Measurements from ENCODE around the gene FKBP6. TPM values are rescaled to one million over a fixed set of nuclear protein-coding genes. Genes with fewer than 3 reads are reported as not detected.

FKBP6 gene
- polyA plus RNA-seq, 4 donors: 0.06 TPM; not detected in 3

GRCh38 chr7:73343671-73344380, 15.9 kb downstream of the FKBP6 start:
- Histone ChIP-seq H3K27me3 (ENCODE audit: control insufficient read depth in 3 of 3, insufficient read depth in 3 of 3, low read length in 3 of 3) (no peaks in the 10 kb centered on the region), H3K9me3 (ENCODE audit: control insufficient read depth in 2 of 2, insufficient read depth in 1 of 2, low read depth in 1 of 2, low read length in 1 of 2) (no peaks in the 10 kb centered on the region), H3K36me3 (ENCODE audit: control insufficient read depth in 3 of 3, insufficient read depth in 2 of 3, low read depth in 1 of 3, low read length in 3 of 3) (no peaks in the 10 kb centered on the region), H3K4me3 (ENCODE audit: low read depth in 1 of 3, low read length in 3 of 3) (no peak overlapping the region), H3K4me1 (ENCODE audit: control insufficient read depth in 3 of 3, insufficient read depth in 2 of 3, low read depth in 1 of 3, low read length in 2 of 3) (peaks cover 0 to 20% (median 0%) of the 10 kb centered on the region in 3 donors), H3K27ac (ENCODE audit: low read depth in 1 of 3, low read length in 2 of 3) (no peak overlapping the region)
- no peak for FAIRE-seq
- WGBS, 3 donors: 25 to 66% (median 45%) methylated on average over 7 of the region's 7 CpGs
- peak in 1 of 2 donors; percentile 8 for DNase-seq

- DNase-seq (peak; percentile 15 to 32), FAIRE-seq (no peak)
- Histone ChIP-seq H3K4me1 (ENCODE audit: control insufficient read depth in 3 of 3, insufficient read depth in 2 of 3, low read depth in 1 of 3, low read length in 2 of 3) (peaks cover 0 to 20% (median 0%) of the 10 kb centered on the region in 3 donors), H3K9me3 (ENCODE audit: control insufficient read depth in 2 of 2, insufficient read depth in 1 of 2, low read depth in 1 of 2, low read length in 1 of 2) (no peaks in the 10 kb centered on the region), H3K4me3 (ENCODE audit: low read depth in 1 of 3, low read length in 3 of 3) (no peak overlapping the region), H3K27me3 (ENCODE audit: control insufficient read depth in 3 of 3, insufficient read depth in 3 of 3, low read length in 3 of 3) (no peaks in the 10 kb centered on the region), H3K36me3 (ENCODE audit: control insufficient read depth in 3 of 3, insufficient read depth in 2 of 3, low read depth in 1 of 3, low read length in 3 of 3) (no peaks in the 10 kb centered on the region), H3K27ac (ENCODE audit: low read depth in 1 of 3, low read length in 2 of 3) (no peak overlapping the region)
- 19 to 47% (median 30%) methylated on average over 4 of the region's 4 CpGs for WGBS, 3 donors
These were observed 17.6 kb downstream of the FKBP6 start for GRCh38 chr7:73345538-73345937.

GRCh38 chr7:73345951-73346350, 18.0 kb downstream of the FKBP6 start:
- no peak for DNase-seq
- H3K27ac ChIP-seq (ENCODE audit: low read depth in 1 of 3, low read length in 2 of 3): no peak overlapping the region
- peaks cover 0 to 20% (median 0%) of the 10 kb centered on the region in 3 donors for H3K4me1 ChIP-seq (ENCODE audit: control insufficient read depth in 3 of 3, insufficient read depth in 2 of 3, low read depth in 1 of 3, low read length in 2 of 3)
- no peak for FAIRE-seq
- no peaks in the 10 kb centered on the region for H3K9me3 ChIP-seq (ENCODE audit: control insufficient read depth in 2 of 2, insufficient read depth in 1 of 2, low read depth in 1 of 2, low read length in 1 of 2)
- 48 to 60% (median 57%) methylated on average over 8 of the region's 8 CpGs for WGBS, 3 donors
- H3K27me3 ChIP-seq (ENCODE audit: control insufficient read depth in 3 of 3, insufficient read depth in 3 of 3, low read length in 3 of 3): no peaks in the 10 kb centered on the region
- H3K4me3 ChIP-seq (ENCODE audit: low read depth in 1 of 3, low read length in 3 of 3): no peak overlapping the region
- no peaks in the 10 kb centered on the region for H3K36me3 ChIP-seq (ENCODE audit: control insufficient read depth in 3 of 3, insufficient read depth in 2 of 3, low read depth in 1 of 3, low read length in 3 of 3)

DNA sequence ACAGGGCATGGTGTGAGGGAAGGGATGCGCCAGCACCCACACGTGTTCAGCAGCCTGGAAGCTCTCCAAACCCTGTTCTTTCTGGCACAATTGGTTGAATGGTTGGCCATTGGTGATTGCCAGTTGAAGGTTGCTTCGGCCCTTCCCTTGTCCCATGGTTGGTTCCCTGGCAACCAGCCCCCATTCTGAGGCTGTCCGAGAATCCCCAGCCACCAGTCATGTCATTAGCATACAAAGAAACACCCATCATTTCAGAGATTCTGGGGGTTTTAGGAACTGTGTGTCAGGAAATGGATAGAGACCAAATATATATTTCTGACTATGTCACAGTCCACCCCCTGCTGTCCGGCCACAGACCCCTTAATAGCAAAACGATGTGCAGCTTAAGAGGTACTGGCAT, 21.8 kb downstream of the FKBP6 start:
- WGBS, 3 donors: 74 to 79% (median 75%) methylated on average over 5 to 6 of the region's 6 CpGs
- Histone ChIP-seq H3K27me3 (ENCODE audit: control insufficient read depth in 3 of 3, insufficient read depth in 3 of 3, low read length in 3 of 3) (no peaks in the 10 kb centered on the region), H3K4me1 (ENCODE audit: control insufficient read depth in 3 of 3, insufficient read depth in 2 of 3, low read depth in 1 of 3, low read length in 2 of 3) (peaks cover 0 to 17% (median 0%) of the 10 kb centered on the region in 3 donors), H3K9me3 (ENCODE audit: control insufficient read depth in 2 of 2, insufficient read depth in 1 of 2, low read depth in 1 of 2, low read length in 1 of 2) (peaks cover 0 to 8% of the 10 kb centered on the region in 2 donors), H3K36me3 (ENCODE audit: control insufficient read depth in 3 of 3, insufficient read depth in 2 of 3, low read depth in 1 of 3, low read length in 3 of 3) (no peaks in the 10 kb centered on the region), H3K4me3 (ENCODE audit: low read depth in 1 of 3, low read length in 3 of 3) (no peak overlapping the region), H3K27ac (ENCODE audit: low read depth in 1 of 3, low read length in 2 of 3) (no peak overlapping the region)
- FAIRE-seq (no peak), DNase-seq (no peak)

- DNase-seq: no peak
- WGBS, 3 donors: 73 to 84% (median 78%) methylated on average over 12 of the region's 12 CpGs
- no peak for FAIRE-seq
- H3K27ac ChIP-seq (ENCODE audit: low read depth in 1 of 3, low read length in 2 of 3): no peak overlapping the region
- H3K9me3 ChIP-seq (ENCODE audit: control insufficient read depth in 2 of 2, insufficient read depth in 1 of 2, low read depth in 1 of 2, low read length in 1 of 2): peaks cover 0 to 8% of the 10 kb centered on the region in 2 donors
- no peak overlapping the region for H3K4me3 ChIP-seq (ENCODE audit: low read depth in 1 of 3, low read length in 3 of 3)
- H3K36me3 ChIP-seq (ENCODE audit: control insufficient read depth in 3 of 3, insufficient read depth in 2 of 3, low read depth in 1 of 3, low read length in 3 of 3): no peaks in the 10 kb centered on the region
- peaks cover 0 to 10% (median 0%) of the 10 kb centered on the region in 3 donors for H3K4me1 ChIP-seq (ENCODE audit: control insufficient read depth in 3 of 3, insufficient read depth in 2 of 3, low read depth in 1 of 3, low read length in 2 of 3)
- H3K27me3 ChIP-seq (ENCODE audit: control insufficient read depth in 3 of 3, insufficient read depth in 3 of 3, low read length in 3 of 3): no peaks in the 10 kb centered on the region
These were observed 22.5 kb downstream of the FKBP6 start for GRCh38 chr7:73350306-73351068.

- peaks cover 0 to 8% of the 10 kb centered on the region in 2 donors for H3K9me3 ChIP-seq (ENCODE audit: control insufficient read depth in 2 of 2, insufficient read depth in 1 of 2, low read depth in 1 of 2, low read length in 1 of 2)
- H3K4me1 ChIP-seq (ENCODE audit: control insufficient read depth in 3 of 3, insufficient read depth in 2 of 3, low read depth in 1 of 3, low read length in 2 of 3): peaks cover 0 to 4% (median 0%) of the 10 kb centered on the region in 3 donors
- FAIRE-seq: no peak
- no peak for DNase-seq
- no peaks in the 10 kb centered on the region for H3K27me3 ChIP-seq (ENCODE audit: control insufficient read depth in 3 of 3, insufficient read depth in 3 of 3, low read length in 3 of 3)
- no peak overlapping the region for H3K27ac ChIP-seq (ENCODE audit: low read depth in 1 of 3, low read length in 2 of 3)
- no peak overlapping the region for H3K4me3 ChIP-seq (ENCODE audit: low read depth in 1 of 3, low read length in 3 of 3)
- 66 to 83% (median 78%) methylated on average over 6 of the region's 6 CpGs for WGBS, 3 donors
- no peaks in the 10 kb centered on the region for H3K36me3 ChIP-seq (ENCODE audit: control insufficient read depth in 3 of 3, insufficient read depth in 2 of 3, low read depth in 1 of 3, low read length in 3 of 3)
These were observed 23.6 kb downstream of the FKBP6 start for GRCh38 chr7:73351447-73352167.

DNA sequence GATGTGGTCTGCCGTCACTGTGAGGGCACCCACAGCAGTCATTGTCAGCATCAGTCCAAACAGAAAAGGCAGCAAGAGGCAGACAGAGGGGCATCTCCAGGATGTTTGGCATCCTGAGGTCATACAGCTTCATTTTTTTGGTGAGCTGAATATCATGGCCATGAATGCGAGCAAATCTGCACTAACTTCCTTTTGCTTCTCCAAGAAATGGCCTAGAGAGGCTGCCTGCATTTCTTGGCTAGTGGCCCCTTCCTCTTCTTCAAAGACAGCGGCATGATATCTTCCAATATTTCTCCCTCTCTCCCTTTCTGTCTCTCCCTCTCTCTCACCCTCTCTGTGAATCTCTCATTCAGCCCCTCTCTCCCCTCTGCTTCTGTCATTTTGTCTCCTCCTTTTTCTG, 24.8 kb downstream of the FKBP6 start:
- H3K27me3 ChIP-seq (ENCODE audit: control insufficient read depth in 3 of 3, insufficient read depth in 3 of 3, low read length in 3 of 3): no peaks in the 10 kb centered on the region
- no peak overlapping the region for H3K4me3 ChIP-seq (ENCODE audit: low read depth in 1 of 3, low read length in 3 of 3)
- WGBS, 3 donors: 91 to 94% (median 94%) methylated on average over 3 of the region's 3 CpGs

DNA sequence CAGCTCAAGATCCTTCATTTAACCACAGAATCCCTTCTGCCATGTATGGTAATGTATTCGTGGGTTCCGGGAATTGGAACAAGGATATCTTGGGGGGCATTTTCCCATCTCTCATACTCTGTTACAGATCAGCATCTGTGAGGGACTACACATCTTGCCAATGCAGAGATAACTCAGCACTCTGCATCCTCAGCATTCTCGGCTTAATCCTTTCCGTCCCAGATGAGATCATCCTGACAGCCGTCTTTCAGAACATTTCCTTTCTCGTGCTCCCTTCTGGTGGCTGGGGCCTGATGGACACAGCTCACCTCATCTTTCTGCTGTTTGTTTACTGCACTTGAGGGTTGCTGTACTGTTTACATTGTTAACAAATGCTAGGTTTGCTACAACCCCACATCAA, 25.3 kb downstream of the FKBP6 start:
- Histone ChIP-seq H3K9me3 (ENCODE audit: control insufficient read depth in 2 of 2, insufficient read depth in 1 of 2, low read depth in 1 of 2, low read length in 1 of 2) (peaks cover 0 to 8% of the 10 kb centered on the region in 2 donors), H3K4me3 (ENCODE audit: low read depth in 1 of 3, low read length in 3 of 3) (no peak overlapping the region), H3K27me3 (ENCODE audit: control insufficient read depth in 3 of 3, insufficient read depth in 3 of 3, low read length in 3 of 3) (no peaks in the 10 kb centered on the region), H3K4me1 (ENCODE audit: control insufficient read depth in 3 of 3, insufficient read depth in 2 of 3, low read depth in 1 of 3, low read length in 2 of 3) (peaks cover 0 to 9% (median 3%) of the 10 kb centered on the region in 3 donors), H3K36me3 (ENCODE audit: control insufficient read depth in 3 of 3, insufficient read depth in 2 of 3, low read depth in 1 of 3, low read length in 3 of 3) (no peaks in the 10 kb centered on the region), H3K27ac (ENCODE audit: low read depth in 1 of 3, low read length in 2 of 3) (no peak overlapping the region)
- 83 to 92% (median 86%) methylated on average over 6 of the region's 6 CpGs for WGBS, 3 donors
- DNase-seq (no peak), FAIRE-seq (no peak)

More for the DNA sequence above, 24.8 kb downstream of the FKBP6 start:
- H3K9me3 ChIP-seq (ENCODE audit: control insufficient read depth in 2 of 2, insufficient read depth in 1 of 2, low read depth in 1 of 2, low read length in 1 of 2): peaks cover 0 to 8% of the 10 kb centered on the region in 2 donors
- FAIRE-seq (no peak), DNase-seq (no peak)
- H3K36me3 ChIP-seq (ENCODE audit: control insufficient read depth in 3 of 3, insufficient read depth in 2 of 3, low read depth in 1 of 3, low read length in 3 of 3): no peaks in the 10 kb centered on the region
- H3K4me1 ChIP-seq (ENCODE audit: control insufficient read depth in 3 of 3, insufficient read depth in 2 of 3, low read depth in 1 of 3, low read length in 2 of 3): peaks cover 0 to 4% (median 0%) of the 10 kb centered on the region in 3 donors
- H3K27ac ChIP-seq (ENCODE audit: low read depth in 1 of 3, low read length in 2 of 3): no peak overlapping the region

Measured in small intestine (tissue), 7 donors.